ENCODE measurements around the gene CROCC. TPM values are rescaled to one million over a fixed set of nuclear protein-coding genes. Genes with fewer than 3 reads are reported as not detected.
A peak's percentile ranks its signal among the peaks of the same experiment; 100 is the strongest.

Gene CROCC
- total and polyA plus RNA-seq, 9 of the 15 experiments (the other 6 are each of a cell fraction or from before 2014, with no cell fraction given), result 0.17 to 15.4 (median 7.6) TPM

GRCh38 chr1:16904560-16905109 lies 17.1 kb upstream of the CROCC start (continued):
- TF ChIP-seq STAT6 (CRISPR knock-in tag; IDR thresholded peaks at IDR 0.05) (no peak), SMAD1 (IDR thresholded peaks at IDR 0.05; ENCODE audit: low read depth, low read length, partially characterized antibody) (no peak), TBL1XR1 (IDR thresholded peaks at IDR 0.05; ENCODE audit: low read length in 2 of 2) (peak in 1 of 2 experiments; percentile 25; a peak in 1 of 4 replicates), ZNF143 (CRISPR knock-in tag; IDR thresholded peaks at IDR 0.05) (peak; percentile 89), ZNF175 (CRISPR knock-in tag; IDR thresholded peaks at IDR 0.05; ENCODE audit: low read depth) (peak; percentile 67), E2F3 (CRISPR knock-in tag; IDR thresholded peaks at IDR 0.05) (0 out of 2 replicates have a peak, but pooled peaks have one; percentile 12), ZNF253 (CRISPR knock-in tag; conservative IDR thresholded peaks at IDR 0.05) (no peak), HNRNPL (IDR thresholded peaks at IDR 0.05; ENCODE audit: low read depth, low read length) (no peak), TCFL5 (CRISPR knock-in tag; conservative IDR thresholded peaks at IDR 0.05) (no peak), TOE1 (IDR thresholded peaks at IDR 0.05; ENCODE audit: borderline replicate concordance) (no peak), TOE1 (CRISPR knock-in tag; IDR thresholded peaks at IDR 0.05; ENCODE audit: borderline replicate concordance, low read depth) (no peak), MTA1 (IDR thresholded peaks at IDR 0.05; ENCODE audit: borderline replicate concordance) (peak; percentile 44; the same call in 1 of the 2 replicates), ZNF592 (IDR thresholded peaks at IDR 0.05) (peak; percentile 53; the same call in 1 of the 2 replicates), ZNF239 (CRISPR knock-in tag; IDR thresholded peaks at IDR 0.05) (peak; percentile 23; the same call in 1 of the 2 replicates), ZNF449 (CRISPR knock-in tag; IDR thresholded peaks at IDR 0.05) (peak; percentile 62; the same call in 1 of the 2 replicates), GMEB1 (CRISPR knock-in tag; IDR thresholded peaks at IDR 0.05) (no peak; the same call in 1 of the 2 replicates), ZSCAN32 (CRISPR knock-in tag; IDR thresholded peaks at IDR 0.05) (0 out of 2 replicates have a peak, but pooled peaks have one; percentile 35), NR2F6 (CRISPR knock-in tag; IDR thresholded peaks at IDR 0.05) (no peak)
